M059J (cell line): ENCODE data around the gene BSND. TPM values are rescaled to one million over a fixed set of nuclear protein-coding genes. Genes with fewer than 3 reads are reported as not detected.

ENCODE experiments used
- DNase-seq: peaks from one replicate; pipeline ENCODE4 v3.0.0-alpha.2; 2012; ENCODE audit warnings: low read depth
- total RNA-seq: library from RNA; depleted of rRNA; stranded (reverse); fragments of >200 nt; shearing (Covaris generic); gene quantifications from 2 replicates; pipeline ENCODE4 v1.2.3, GENCODE V29; 2014; rRNA removed

Gene BSND
- total RNA-seq, 1 experiment from 2014 or later = not detected

GRCh38 chr1:55060133-55060999 is 61.6 kb downstream of the BSND start:
- peak; percentile 49 for DNase-seq

DNA sequence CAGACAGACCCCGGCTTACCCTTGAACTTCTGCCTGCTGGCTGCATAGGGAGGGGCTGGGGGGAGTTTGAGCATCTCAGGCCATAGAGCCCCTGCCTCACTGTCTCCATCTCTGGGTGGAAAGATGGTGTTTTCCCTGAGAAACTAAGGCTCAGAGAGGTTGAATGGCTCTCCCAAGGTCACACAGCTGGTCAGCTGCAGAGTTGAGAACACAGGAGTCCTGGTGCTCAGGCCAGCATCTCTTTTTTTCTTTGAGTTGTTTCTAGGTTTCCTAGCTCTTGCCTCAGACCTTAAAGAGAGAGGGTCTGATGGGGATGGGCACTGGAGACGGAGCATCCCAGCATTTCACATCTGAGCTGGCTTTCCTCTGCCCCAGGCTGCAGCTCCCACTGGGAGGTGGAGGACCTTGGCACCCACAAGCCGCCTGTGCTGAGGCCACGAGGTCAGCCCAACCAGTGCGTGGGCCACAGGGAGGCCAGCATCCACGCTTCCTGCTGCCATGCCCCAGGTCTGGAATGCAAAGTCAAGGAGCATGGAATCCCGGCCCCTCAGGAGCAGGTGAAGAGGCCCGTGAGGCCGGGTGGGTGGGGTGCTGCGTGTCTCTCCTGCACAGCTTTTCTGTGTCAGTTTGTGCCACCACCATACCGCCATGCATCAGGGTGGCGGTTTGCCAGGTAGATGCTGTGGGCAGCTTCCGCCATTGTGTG is 62.4 kb downstream of the BSND start:
- DNase-seq = no peak

Other genes with a start within 250 kb of the BSND start
- 7.8 and 10.3 TPM in 2 replicates for gene PARS2, start 234.4 kb upstream of the BSND start, total RNA-seq
- 0.15 TPM in 1 of 2 replicates, not detected in the other for gene TTC22, start 197.6 kb upstream of the BSND start, total RNA-seq
- gene DHCR24, start 111.7 kb upstream of the BSND start, total RNA-seq = 184 and 227 TPM in 2 replicates
- gene TMEM61, start 18.3 kb upstream of the BSND start, total RNA-seq = not detected in 2 replicates
- gene PCSK9, start 40.6 kb downstream of the BSND start, total RNA-seq = 1.7 and 3.0 TPM in 2 replicates
- gene USP24, start 216.4 kb downstream of the BSND start, total RNA-seq = 17.1 and 22.8 TPM in 2 replicates